D341Med (cell line): Measurements from ENCODE around the gene BAIAP2L2.
"Not testable (repeated sequence)": the region's sequence is repeated elsewhere in the genome, so short reads cannot be mapped to it uniquely, and the experiment has no call there.

Source experiments
- DNase-seq: peaks from one replicate; pipeline ENCODE4 v3.0.0; 2012; ENCODE audit warnings: low spot score

BAIAP2L2 gene, protein sequence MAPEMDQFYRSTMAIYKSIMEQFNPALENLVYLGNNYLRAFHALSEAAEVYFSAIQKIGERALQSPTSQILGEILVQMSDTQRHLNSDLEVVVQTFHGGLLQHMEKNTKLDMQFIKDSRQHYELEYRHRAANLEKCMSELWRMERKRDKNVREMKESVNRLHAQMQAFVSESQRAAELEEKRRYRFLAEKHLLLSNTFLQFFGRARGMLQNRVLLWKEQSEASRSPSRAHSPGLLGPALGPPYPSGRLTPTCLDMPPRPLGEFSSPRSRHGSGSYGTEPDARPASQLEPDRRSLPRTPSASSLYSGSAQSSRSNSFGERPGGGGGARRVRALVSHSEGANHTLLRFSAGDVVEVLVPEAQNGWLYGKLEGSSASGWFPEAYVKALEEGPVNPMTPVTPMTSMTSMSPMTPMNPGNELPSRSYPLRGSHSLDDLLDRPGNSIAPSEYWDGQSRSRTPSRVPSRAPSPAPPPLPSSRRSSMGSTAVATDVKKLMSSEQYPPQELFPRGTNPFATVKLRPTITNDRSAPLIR

GRCh38 chr22:38110008-38110862, at the start of gene BAIAP2L2:
Gene BAIAP2L2 (minus strand): TSS chr22:38110684. CDS start chr22:38110525, 159 bp downstream.
- no peak for DNase-seq

DNA sequence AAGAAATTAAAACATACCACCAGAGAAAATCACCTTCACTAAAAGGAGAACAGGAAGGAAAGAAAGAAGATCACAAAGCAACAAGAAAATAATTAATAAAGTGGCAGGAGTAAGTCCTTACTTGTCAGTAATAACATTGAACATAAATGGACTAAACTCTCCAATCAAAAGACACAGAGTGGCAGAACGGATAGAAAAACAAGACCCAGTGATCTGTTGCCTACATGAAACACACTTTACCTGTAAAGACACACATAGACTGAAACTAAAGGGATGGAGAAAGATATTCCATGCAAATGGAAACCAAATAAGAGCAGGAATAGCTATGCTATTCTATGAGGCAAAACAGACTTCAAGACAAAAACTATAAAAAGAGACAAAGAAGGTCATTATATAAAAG, 45.2 kb upstream of the BAIAP2L2 start:
- no peak for DNase-seq

- not testable (repeated sequence) for DNase-seq
These were observed 44.1 kb upstream of the BAIAP2L2 start for GRCh38 chr22:38154563-38154915.

GRCh38 chr22:38153821-38154562, 43.5 kb upstream of the BAIAP2L2 start:
- peak; percentile 74 for DNase-seq

DNA sequence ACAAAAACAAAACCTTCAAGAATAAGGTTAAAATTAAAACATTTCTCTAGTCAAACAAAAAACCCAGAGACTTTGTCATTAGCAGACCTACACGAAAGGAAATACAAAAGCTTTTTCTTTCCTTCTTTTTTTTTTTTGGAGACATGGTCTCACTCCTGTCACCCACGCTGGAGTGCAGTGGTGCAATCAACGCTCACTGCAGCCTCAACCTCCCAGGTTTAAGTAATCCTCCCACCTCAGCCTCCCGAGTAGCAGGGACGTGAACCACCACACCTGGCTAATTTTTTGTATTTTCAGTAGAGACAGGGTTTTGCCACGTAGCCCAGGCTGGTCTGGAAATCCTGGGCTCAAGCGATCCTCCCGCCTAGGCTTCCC, 40.6 kb upstream of the BAIAP2L2 start:
- no peak for DNase-seq

- no peak for DNase-seq
These were observed 37.8 kb upstream of the BAIAP2L2 start for GRCh38 chr22:38148245-38148644.

GRCh38 chr22:38146166-38146565, 35.7 kb upstream of the BAIAP2L2 start:
- DNase-seq = not testable (repeated sequence)

GRCh38 chr22:38144025-38144405, 33.5 kb upstream of the BAIAP2L2 start:
- peak; percentile 61 for DNase-seq

DNA sequence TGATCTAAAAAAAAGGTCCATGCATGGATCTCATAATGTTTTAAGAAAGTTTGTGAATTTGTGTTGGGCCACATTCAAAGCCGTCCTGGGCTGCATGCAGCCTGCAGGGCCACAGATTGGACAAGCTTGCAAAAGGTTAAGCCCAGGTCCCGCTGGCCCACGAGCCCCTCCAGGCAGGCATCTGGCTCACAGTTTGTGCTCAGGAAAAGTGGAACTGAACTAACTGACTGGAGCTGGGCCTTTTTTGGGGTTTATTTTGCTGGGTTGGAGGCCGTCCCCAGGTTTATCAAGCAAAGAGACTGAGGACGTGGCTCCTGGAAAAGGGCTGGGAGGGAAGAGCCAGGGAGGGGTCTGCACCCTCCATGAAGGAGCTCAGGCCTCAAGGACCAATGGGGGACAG, 32.1 kb upstream of the BAIAP2L2 start:
- no peak for DNase-seq

DNA sequence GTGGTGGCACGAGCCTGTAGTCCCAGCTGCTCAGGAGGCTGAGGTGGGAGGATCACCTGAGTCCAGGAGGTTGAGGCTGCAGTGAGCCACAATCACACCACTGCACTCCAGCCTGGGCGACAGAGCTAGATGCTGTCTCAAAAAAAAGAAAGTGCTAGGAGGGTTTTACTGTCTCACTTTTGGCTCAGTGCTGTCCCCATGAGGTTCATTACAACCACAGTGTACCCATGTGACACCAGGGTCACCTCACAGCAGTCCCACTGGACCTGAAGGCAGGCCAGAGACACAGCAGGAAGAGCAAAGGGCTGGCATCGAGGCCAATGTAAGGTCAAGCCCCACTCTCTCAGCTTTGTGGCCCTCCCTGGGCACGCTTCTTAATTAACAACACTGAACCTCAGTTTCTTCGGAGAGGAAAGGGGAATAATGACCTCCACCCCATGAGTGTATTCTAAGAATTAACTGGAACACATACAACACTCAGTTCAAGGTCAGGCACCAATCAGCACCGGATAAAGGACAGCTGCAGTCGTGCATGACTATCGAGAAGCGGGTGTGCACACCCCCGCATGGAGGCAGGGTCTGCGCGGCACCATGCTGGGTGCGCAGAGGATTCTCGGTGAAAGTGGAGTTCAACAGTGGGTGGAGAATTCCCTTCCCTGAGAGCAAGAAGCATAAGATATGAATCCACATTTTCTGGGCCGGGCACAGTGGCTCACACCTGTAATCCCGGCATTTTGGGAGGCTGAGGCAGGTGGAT, 30.9 kb upstream of the BAIAP2L2 start:
- no peak for DNase-seq

GRCh38 chr22:38139901-38140300, 29.4 kb upstream of the BAIAP2L2 start:
- no peak for DNase-seq

DNA sequence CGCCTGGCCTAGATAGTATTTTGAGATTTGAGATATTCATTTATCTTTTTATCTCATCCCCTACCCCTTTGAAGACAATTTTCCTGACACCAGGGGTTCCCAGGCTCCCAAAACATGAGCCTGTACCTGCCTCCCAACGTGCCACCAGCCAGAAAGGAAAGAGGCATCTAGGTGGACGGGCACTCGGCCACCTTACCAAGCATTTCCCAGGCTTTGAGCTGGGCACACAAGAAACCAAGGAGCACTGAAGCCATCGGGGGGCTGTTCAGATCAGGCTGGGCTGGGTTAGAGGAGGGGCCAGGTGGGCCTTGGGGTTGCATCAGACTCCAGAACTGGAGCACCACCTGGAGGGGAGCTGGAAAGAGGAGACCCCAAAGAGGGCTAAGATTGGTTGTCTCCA, 28.5 kb upstream of the BAIAP2L2 start:
- no peak for DNase-seq

DNA sequence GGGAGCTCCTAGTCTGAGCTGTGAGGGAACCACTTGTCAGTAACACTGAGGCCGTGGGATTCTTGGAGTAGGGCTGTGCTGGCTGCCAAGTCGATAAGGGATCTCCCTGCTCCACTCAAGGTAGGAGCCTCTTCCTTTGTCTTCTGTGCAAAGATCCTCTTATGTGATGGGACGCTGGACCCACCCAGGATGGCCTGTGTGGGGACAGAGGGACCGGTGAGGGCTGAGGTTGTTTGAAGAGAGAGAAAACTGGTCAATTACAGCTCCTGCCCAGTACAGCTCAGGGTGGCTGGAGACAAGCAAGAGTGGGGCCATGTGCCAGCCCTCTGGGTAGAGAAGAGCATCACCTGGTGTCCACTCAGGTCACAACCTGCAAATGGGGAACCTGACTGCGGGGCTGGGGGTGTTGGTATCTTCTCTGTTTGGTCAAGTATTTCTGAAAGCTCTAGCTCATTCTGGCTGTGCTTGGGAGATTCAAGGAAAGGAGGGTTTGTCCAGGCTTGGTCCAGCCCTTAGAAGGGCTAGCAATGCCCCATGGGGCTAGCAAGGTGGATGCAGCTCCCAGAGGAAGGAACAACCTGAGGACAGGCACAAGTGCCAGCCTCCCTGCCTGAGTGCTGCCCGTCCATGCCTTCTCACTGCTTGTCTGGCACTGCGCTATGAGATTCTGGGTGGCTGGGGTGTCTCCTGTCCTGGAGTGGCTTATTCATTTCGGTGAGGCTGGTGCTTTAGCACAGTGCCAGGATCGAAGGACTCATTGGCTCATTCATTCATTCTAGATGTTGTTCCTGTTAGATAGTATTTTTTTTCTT, 27.6 kb upstream of the BAIAP2L2 start:
- DNase-seq = no peak

- DNase-seq = peak; percentile 64
These were observed 26.1 kb upstream of the BAIAP2L2 start for GRCh38 chr22:38136607-38137006.

GRCh38 chr22:38135133-38135706, 24.7 kb upstream of the BAIAP2L2 start:
- DNase-seq = no peak

GRCh38 chr22:38133331-38133730, 22.8 kb upstream of the BAIAP2L2 start:
- no peak for DNase-seq

GRCh38 chr22:38132794-38133193, 22.3 kb upstream of the BAIAP2L2 start:
- DNase-seq = no peak

DNA sequence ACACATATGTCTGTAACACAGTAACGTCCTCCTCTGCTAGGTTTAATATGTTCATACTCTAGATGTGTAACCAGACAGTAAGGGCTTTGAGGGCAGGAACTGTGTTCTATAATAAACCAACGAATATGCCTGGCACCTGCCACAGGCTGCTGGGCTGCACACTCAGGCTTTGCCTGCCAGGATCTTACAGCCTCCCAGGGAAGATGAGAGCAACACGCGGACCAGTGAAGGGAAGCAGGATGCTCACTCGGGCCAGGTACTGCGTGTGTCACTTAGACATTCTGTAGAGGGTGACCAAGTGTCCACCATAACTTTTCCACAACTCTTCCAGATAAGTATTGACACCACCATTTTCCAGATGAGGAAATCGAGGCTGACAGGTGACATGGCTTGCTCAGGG, 21.7 kb upstream of the BAIAP2L2 start:
- DNase-seq = no peak

- no peak for DNase-seq
These were observed 20.9 kb upstream of the BAIAP2L2 start for GRCh38 chr22:38131399-38131798.

- no peak for DNase-seq
These were observed 19.4 kb upstream of the BAIAP2L2 start for GRCh38 chr22:38129856-38130255.
